LHCN-M2 (cell line): ENCODE measurements around the gene ANKRD60. TPM values are rescaled to one million over a fixed set of nuclear protein-coding genes. Genes with fewer than 3 reads are reported as not detected.

ENCODE experiments used
- DNase-seq: peaks from one replicate; pipeline ENCODE4 v3.0.0-alpha.2; 2012; ENCODE audit warnings: low read depth
- total RNA-seq: library from RNA; depleted of rRNA; stranded (reverse); fragments of >200 nt; gene quantifications from 2 replicates; pipeline ENCODE4 v1.2.3, GENCODE V29; 2014

The ANKRD60 gene
- total RNA-seq, 1 experiment from 2014 or later = not detected

GRCh38 chr20:58244517-58245030, 16.1 kb upstream of the ANKRD60 start:
- DNase-seq = no peak

DNA sequence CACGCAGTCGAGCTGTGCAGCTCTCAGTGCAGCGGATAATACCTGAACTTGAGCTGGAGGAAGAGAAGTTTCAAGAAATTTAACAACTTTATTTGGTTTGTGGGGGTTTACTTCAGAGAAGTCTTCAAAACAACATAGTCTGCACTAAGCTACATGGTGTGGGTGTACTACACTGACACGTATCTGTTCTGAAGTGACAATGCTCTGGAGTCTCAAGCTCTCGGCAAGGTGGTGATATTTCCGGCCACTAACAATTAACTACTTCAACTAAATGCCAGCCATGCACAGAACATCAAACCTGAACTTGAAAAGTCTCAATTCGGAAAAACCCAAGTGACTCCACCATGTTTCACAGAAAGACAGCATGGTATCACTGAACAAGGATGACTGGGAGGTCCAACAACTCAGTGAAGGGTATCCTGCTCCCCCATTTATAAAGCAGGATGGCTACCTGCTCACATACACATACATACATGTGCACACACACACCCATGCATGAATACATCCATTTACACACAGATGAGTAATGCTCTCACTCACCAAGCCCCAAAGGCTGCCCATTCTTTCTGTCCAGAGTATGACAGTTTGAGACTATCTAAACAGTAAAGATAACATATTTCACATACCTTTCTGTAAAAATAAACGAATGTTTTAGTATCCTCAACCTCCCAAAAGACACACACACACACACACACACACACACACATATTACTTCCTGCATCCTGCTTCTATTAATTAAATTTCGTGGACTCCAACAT, 15.4 kb upstream of the ANKRD60 start:
- DNase-seq = no peak

GRCh38 chr20:58242824-58243223, 14.4 kb upstream of the ANKRD60 start:
- no peak for DNase-seq

GRCh38 chr20:58241766-58242465, 13.5 kb upstream of the ANKRD60 start:
- no peak for DNase-seq

DNA sequence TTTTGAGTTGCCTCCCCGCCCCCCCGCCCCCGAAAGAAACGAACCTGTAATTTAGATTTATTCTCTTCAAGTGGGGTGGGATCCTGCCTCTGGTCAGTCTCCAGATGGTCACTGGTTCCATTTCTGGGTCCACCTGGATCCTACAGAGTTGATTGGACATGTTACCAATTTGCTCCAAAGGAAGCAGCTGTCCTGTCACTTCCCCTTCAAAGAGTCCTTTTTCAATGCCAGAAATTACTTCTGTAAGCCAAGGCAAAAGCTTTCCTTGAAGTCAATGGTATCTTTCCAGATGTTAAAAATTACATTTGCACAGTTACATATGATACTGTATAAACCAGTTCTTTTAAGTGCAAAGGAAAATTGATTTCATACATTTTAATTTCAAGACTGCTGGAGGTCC, 12.0 kb upstream of the ANKRD60 start:
- DNase-seq = no peak

- DNase-seq = no peak
Observed at GRCh38 chr20:58239216-58239615, 10.8 kb upstream of the ANKRD60 start.

DNA sequence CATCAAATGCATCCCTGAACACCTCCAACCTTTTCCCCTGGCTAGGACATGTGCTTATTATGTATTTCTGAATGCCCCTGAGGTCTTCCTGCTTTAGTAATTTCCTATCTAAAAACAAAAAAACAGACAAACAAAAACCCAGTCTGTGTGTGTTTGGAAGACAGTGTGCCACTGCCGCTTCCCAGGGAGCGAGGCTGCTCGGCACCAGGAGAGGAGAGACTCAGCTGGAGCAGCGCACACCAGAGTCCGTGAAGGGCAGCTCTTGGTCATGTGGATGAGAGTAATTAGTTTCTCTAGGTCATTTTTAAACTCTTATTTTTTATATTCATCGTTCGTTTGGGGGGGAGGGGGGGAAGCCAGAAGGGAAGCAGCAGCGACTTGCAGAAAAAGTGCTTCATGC, 10.0 kb upstream of the ANKRD60 start:
- no peak for DNase-seq

DNA sequence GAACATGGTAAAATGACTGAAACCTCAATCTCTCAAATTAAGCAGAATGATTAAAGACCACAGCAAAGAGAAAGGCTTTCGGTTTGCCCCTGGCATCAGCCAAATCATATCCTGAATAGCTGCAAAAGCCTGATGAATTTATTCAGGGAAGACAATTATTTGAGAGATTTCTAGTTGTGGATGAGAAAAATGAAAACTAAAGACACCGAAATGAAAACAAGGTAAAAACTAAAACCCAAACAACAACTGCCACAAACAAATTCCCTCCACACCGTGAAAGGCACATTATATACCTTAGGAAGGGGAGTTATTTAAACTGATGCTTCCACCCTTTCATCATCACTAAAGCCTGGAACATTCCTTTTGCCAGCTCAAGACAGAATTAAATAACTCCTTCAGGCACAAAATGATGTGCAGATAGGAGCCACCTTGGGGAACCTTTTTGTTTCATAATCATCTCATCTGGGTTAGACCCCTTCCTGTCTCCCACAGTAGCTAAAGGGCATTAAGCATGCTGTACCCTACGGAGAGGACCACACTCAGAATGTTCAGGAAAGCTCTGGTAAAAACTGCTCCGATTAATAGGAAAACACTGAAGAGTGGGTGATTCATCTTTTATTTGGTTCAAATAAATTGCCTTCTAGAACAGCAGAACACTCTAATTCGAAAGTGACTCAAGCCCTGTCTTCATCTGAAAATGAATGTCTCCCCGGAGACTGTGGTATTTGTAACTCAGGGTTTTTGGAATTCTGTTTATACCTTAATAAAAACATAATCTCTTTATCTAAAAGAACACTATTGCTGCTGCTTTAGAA, 9.1 kb upstream of the ANKRD60 start:
- DNase-seq = peak; percentile 81

GRCh38 chr20:58236612-58237317, 8.3 kb upstream of the ANKRD60 start:
- peak; percentile 70 for DNase-seq

- no peak for DNase-seq
Observed at GRCh38 chr20:58235010-58235409, 6.6 kb upstream of the ANKRD60 start.

GRCh38 chr20:58233881-58234528, 5.6 kb upstream of the ANKRD60 start:
- DNase-seq = no peak

- DNase-seq = no peak
Observed at GRCh38 chr20:58233393-58233792, 4.9 kb upstream of the ANKRD60 start.

DNA sequence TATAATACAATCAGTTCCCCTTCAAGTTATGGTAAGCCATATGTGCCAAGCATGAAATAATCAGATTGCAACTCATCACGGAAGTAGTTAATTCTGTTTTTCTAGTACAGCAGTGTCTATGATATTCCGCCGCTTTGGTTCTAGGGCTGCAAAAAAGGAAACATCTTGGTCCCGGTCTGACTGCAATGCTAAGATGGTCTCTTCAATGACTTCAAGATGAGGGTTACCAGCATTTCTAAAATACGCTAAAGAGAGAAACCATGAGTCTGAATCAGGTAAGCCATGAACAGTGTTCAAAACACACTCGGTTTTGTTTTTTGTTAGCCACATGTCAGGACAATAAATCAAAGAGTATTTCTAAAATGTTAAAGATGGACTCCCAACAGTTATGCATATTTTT, 3.2 kb upstream of the ANKRD60 start:
- peak; percentile 44 for DNase-seq

DNA sequence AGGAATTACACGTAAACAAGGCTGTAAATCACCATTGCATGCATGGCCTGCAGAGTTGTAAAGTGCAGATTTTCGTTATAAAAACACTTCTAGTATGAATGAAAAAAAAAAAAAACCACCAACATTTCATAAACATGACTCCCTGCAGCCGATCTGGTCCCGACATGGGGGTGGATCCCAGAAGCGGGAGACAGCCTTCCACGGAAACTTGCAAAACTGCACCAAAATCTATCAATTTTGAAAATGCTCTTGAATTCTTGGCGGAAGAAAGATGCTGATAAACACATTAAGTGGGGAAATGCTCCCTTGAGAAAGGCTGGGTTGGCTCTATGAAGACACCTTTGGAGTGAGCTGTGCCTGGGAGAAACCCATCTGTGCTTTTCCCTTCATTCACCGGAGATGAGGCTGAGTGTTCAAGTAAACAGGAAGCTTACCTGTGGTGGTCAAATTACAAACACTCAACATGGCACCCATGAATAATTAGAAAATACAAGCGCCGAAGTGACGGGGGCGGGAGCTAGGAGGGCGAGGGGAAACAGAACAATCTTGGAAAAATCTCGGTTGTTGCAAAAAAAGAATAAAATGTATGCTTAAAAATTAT, 845 bp upstream of the ANKRD60 start:
- no peak for DNase-seq

GRCh38 chr20:58228103-58228483, 360 bp downstream of the ANKRD60 start:
- no peak for DNase-seq

- no peak for DNase-seq
Observed at GRCh38 chr20:58227391-58228102, 906 bp downstream of the ANKRD60 start.

GRCh38 chr20:58225452-58226200, 2.8 kb downstream of the ANKRD60 start:
- no peak for DNase-seq

DNA sequence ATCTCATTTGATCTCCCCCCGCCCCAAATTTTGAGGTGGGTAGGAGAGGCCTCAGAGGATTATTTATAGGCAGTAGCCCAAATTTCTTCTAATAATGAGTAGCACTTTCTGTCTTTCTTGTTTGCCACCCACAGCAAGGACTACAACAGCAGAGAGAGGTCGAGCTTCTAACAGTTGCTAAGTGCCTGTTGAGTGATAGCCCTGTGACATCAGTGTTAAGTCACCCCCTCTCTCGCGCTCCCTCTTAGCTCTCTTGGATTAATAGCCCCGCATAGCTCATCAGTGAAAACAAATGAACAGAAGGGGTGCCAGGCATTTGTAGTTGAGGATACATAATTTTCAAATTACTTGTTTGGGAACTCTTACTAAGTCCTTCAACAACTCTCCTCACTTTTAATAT, 3.5 kb downstream of the ANKRD60 start:
- DNase-seq = no peak

DNA sequence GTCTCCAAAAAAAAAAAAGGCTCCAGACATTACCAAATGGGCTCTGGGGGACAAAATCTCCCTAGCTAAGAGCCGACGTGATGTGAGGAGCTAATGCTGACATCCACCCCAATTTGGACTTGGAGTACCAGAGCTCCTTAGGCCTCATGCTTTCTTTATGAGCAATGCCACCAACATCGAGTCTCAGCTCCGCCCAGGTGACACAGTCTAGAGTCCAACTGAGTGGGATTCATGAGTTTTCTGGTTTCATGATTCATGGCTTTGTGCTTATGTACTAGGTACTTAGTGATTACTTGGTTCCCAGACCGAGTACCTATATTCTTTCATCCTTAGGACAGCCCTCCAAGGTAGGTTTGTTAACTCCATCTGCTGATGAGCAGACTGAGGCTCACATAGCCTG, 4.4 kb downstream of the ANKRD60 start:
- no peak for DNase-seq
